GM23338 (cell line): Measurements from ENCODE around the gene CHKB. TPM values are rescaled to one million over a fixed set of nuclear protein-coding genes. Genes with fewer than 3 reads are reported as not detected.

Experiments
- ATAC-seq: fragments of 200-7000 bp; cut with Tn5 transposase; 3 replicates; pipeline ENCODE4 v1.9.1; 2020
- DNase-seq: peaks from one replicate; pipeline ENCODE4 v3.0.0-alpha.2; 2015; ENCODE audit warnings: low spot score
- H2AFZ ChIP-seq: fragments of 200-600 bp; sonication (generic); 2 replicates; pipeline ENCODE4 v1.8.0; 2016; ENCODE audit warnings: antibody characterized with exemption, mild to moderate bottlenecking, moderate library complexity
- H3F3A ChIP-seq: fragments of 200-600 bp; sonication (generic); replicated peaks from 2 replicates; pipeline ENCODE4 v1.8.0; 2017; ENCODE audit warnings: antibody characterized with exemption, mixed run types, low read depth
- H3K27ac ChIP-seq: fragments of 200-600 bp; sonication (generic); 2 replicates; pipeline ENCODE4 v1.6.1; 2016; ENCODE audit warnings: low read depth
- H3K27me3 ChIP-seq: fragments of 200-600 bp; sonication (generic); 2 replicates; pipeline ENCODE4 v1.8.0; 2016; ENCODE audit warnings: mild to moderate bottlenecking, mixed run types, moderate library complexity; ENCODE audit not compliant: insufficient read depth
- H3K36me3 ChIP-seq: fragments of 200-600 bp; sonication (generic); 2 replicates; pipeline ENCODE4 v1.8.0; 2016; ENCODE audit warnings: mild to moderate bottlenecking; ENCODE audit not compliant: insufficient read depth
- H3K4me1 ChIP-seq: fragments of 200-600 bp; sonication (generic); 2 replicates; pipeline ENCODE4 v1.8.0; 2016; ENCODE audit warnings: mild to moderate bottlenecking, moderate library complexity; ENCODE audit not compliant: insufficient read depth
- H3K4me2 ChIP-seq: fragments of 200-600 bp; sonication (generic); 2 replicates; pipeline ENCODE4 v1.7.1; 2017; ENCODE audit warnings: mixed run types
- H3K4me3 ChIP-seq: fragments of 200-600 bp; sonication (generic); 2 replicates; pipeline ENCODE4 v1.6.1; 2016; ENCODE audit warnings: mixed run types
- H3K79me2 ChIP-seq: fragments of 200-600 bp; sonication (generic); replicated peaks from 2 replicates; pipeline ENCODE4 v1.8.0; 2017; ENCODE audit warnings: mild to moderate bottlenecking; ENCODE audit not compliant: insufficient read depth
- H3K9me2 ChIP-seq: fragments of 200-600 bp; sonication (generic); 2 replicates; pipeline ENCODE4 v1.8.0; 2017; ENCODE audit not compliant: insufficient read depth
- H4K20me1 ChIP-seq: fragments of 200-600 bp; sonication (generic); replicated peaks from 2 replicates; pipeline ENCODE4 v1.8.0; 2017; ENCODE audit warnings: mild to moderate bottlenecking; ENCODE audit not compliant: insufficient read depth
- H3K27ac Mint-ChIP-seq: 2 replicates; pipeline ENCODE4 v1.8.0; 2020; ENCODE audit warnings: inconsistent platforms, mild to moderate bottlenecking, moderate library complexity, mixed read lengths
- H3K27me3 Mint-ChIP-seq: 3 replicates; pipeline ENCODE4 v1.8.0; 2022; ENCODE audit warnings: low read depth, mild to moderate bottlenecking, moderate library complexity, mixed read lengths, inconsistent platforms; ENCODE audit not compliant: insufficient read depth, poor library complexity
- H3K36me3 Mint-ChIP-seq: 3 replicates; pipeline ENCODE4 v1.8.0; 2021; ENCODE audit warnings: low read depth, mild to moderate bottlenecking, inconsistent platforms, moderate library complexity, mixed read lengths
- H3K4me1 Mint-ChIP-seq: 3 replicates; pipeline ENCODE4 v1.8.0; 2020; ENCODE audit warnings: mild to moderate bottlenecking, inconsistent platforms, mixed read lengths
- H3K4me3 Mint-ChIP-seq: 3 replicates; pipeline ENCODE4 v1.8.0; 2021; ENCODE audit warnings: moderate library complexity, mild to moderate bottlenecking, inconsistent platforms, mixed read lengths
- H3K9me3 Mint-ChIP-seq: 3 replicates; pipeline ENCODE4 v1.8.0; 2020; ENCODE audit warnings: moderate library complexity, mild to moderate bottlenecking, inconsistent platforms, mixed read lengths
- CREB1 ChIP-seq: fragments of 250-450 bp; sonication (Bioruptor Pico); IDR thresholded peaks from 2 replicates; pipeline ENCODE4 v1.5.0; 2020; ENCODE audit warnings: low read depth, mild to moderate bottlenecking, moderate library complexity
- CTCF ChIP-seq, 2 experiments: fragments of 200-600 bp in 1 of 2; sonication (generic) in 1 of 2; conservative IDR thresholded peaks; 2 replicates each; pipeline versions ENCODE4 v1.5.1 to v1.6.1; 2016 to 2017; ENCODE audit warnings: antibody characterized with exemption in 2 of 2, low read depth in 2 of 2, mild to moderate bottlenecking in 2 of 2, moderate library complexity in 1 of 2
- ETS1 ChIP-seq: IDR thresholded peaks from 2 replicates; pipeline ENCODE4 v1.6.1; 2016; ENCODE audit warnings: antibody characterized with exemption
- EZH2 ChIP-seq: fragments of 200-600 bp; sonication (generic); IDR thresholded peaks from one replicate; pipeline ENCODE4 v1.8.0; 2017; ENCODE audit warnings: antibody characterized with exemption, mild to moderate bottlenecking, low read depth; ENCODE audit not compliant: unreplicated experiment
- EZH2phosphoT487 ChIP-seq: fragments of 200-600 bp; sonication (generic); IDR thresholded peaks from one replicate; pipeline ENCODE4 v1.8.1; 2018; ENCODE audit warnings: antibody characterized with exemption; ENCODE audit not compliant: unreplicated experiment
- JUNB ChIP-seq: IDR thresholded peaks from one replicate; pipeline ENCODE4 v1.6.1; 2016; ENCODE audit warnings: antibody characterized with exemption; ENCODE audit not compliant: unreplicated experiment
- NANOG ChIP-seq: IDR thresholded peaks from 2 replicates; pipeline ENCODE4 v1.6.1; 2016; ENCODE audit warnings: antibody characterized with exemption, borderline replicate concordance
- POLR2AphosphoS5 ChIP-seq: IDR thresholded peaks from 2 replicates; pipeline ENCODE4 v1.6.1; 2016; ENCODE audit warnings: antibody characterized with exemption, low read depth
- REST ChIP-seq: IDR thresholded peaks from one replicate; pipeline ENCODE4 v1.6.1; 2018; ENCODE audit warnings: antibody characterized with exemption; ENCODE audit not compliant: unreplicated experiment
- STAT1 ChIP-seq: IDR thresholded peaks from one replicate; pipeline ENCODE4 v1.6.1; 2016; ENCODE audit warnings: antibody characterized with exemption; ENCODE audit not compliant: unreplicated experiment
- ZNF114 ChIP-seq: fragments of 250-450 bp; sonication (Bioruptor Pico); IDR thresholded peaks from 2 replicates; pipeline ENCODE4 v1.5.0; 2020; ENCODE audit warnings: mild to moderate bottlenecking, moderate library complexity
- ZNF462 ChIP-seq: fragments of 250-450 bp; sonication (Bioruptor Pico); IDR thresholded peaks from 2 replicates; pipeline ENCODE4 v1.5.0; 2020; ENCODE audit warnings: mild to moderate bottlenecking, moderate library complexity
- polyA plus RNA-seq: library from polyadenylated mRNA; unstranded; fragments of >200 nt; fragmentation: Nextera tagmentation; extraction: Ambion mirVana; gene quantifications from 2 replicates; pipeline ENCODE4 v1.2.1, GENCODE V29; 2016
- total RNA-seq: library from RNA; depleted of rRNA; stranded (reverse); fragments of >200 nt; shearing (Covaris generic); gene quantifications from 2 replicates; pipeline ENCODE4 v1.2.3, GENCODE V29; 2014

Gene CHKB
- total and polyA plus RNA-seq, 2 experiments from 2014 or later = 51.2 to 61.6 TPM

- Histone ChIP-seq H3K27ac (no peak overlapping the region), H3K27me3 (peaks cover 19% of the 10 kb centered on the region), H3K9me2 (no peaks in the 10 kb centered on the region), H3K36me3 (no peaks in the 10 kb centered on the region), H4K20me1 (no peaks in the 10 kb centered on the region), H2AFZ (no peak overlapping the region), H3K4me3 (no peak overlapping the region), H3K79me2 (no peaks in the 10 kb centered on the region), H3F3A (peaks cover 7% of the 10 kb centered on the region; the same call in 1 of the 2 replicates), H3K4me2 (no peak overlapping the region), H3K4me1 (no peaks in the 10 kb centered on the region; the same call in 1 of the 2 replicates)
- Mint-ChIP-seq H3K27ac (no peak overlapping the region), H3K27me3 (peaks cover 24% of the 10 kb centered on the region), H3K4me3 (no peak overlapping the region), H3K9me3 (no peaks in the 10 kb centered on the region), H3K36me3 (no peaks in the 10 kb centered on the region), H3K4me1 (no peaks in the 10 kb centered on the region)
- no peak for DNase-seq
- ATAC-seq = no peak
- TF ChIP-seq REST (no peak), STAT1 (no peak), EZH2 (no peak), JUNB (no peak), ZNF114 (CRISPR knock-in tag) (no peak), POLR2AphosphoS5 (no peak), NANOG (no peak), ETS1 (no peak), ZNF462 (no peak), CREB1 (no peak), EZH2phosphoT487 (no peak), CTCF (conservative IDR thresholded peaks at IDR 0.05; ENCODE audit: low read depth in 2 of 2) (no peak)
These were observed 42.3 kb downstream of the CHKB start for GRCh38 chr22:50540381-50540780.
